HEK293 (cell line): ENCODE data around the gene CAMK2N1.
A peak's percentile ranks its signal among the peaks of the same experiment; 100 is the strongest.

ENCODE experiments used
- HOXA7 ChIP-seq: sonication (generic); formaldehyde crosslinking; IDR thresholded peaks from 2 replicates; pipeline ENCODE4 v1.8.1; 2022; ENCODE audit warnings: missing genetic modification reagents, borderline replicate concordance
- KLF10 ChIP-seq: fragments of 450-650 bp; IDR thresholded peaks from 2 replicates; pipeline ENCODE4 v1.5.1; 2018; ENCODE audit warnings: missing biosample characterization, mild to moderate bottlenecking, missing genetic modification characterization
- MZF1 ChIP-seq: fragments of 450-650 bp; formaldehyde crosslinking; IDR thresholded peaks from 2 replicates; pipeline ENCODE4 v1.5.1; 2017; ENCODE audit warnings: missing biosample characterization, missing genetic modification characterization, borderline replicate concordance
- ZBTB20 ChIP-seq: fragments of 450-650 bp; formaldehyde crosslinking; IDR thresholded peaks from 2 replicates; pipeline ENCODE4 v1.5.1; 2016; ENCODE audit warnings: missing biosample characterization, missing genetic modification characterization
- ZBTB48 ChIP-seq: fragments of 450-650 bp; formaldehyde crosslinking; IDR thresholded peaks from 2 replicates; pipeline ENCODE4 v1.5.1; 2016; ENCODE audit warnings: missing biosample characterization, missing genetic modification characterization
- ZNF10 ChIP-seq: fragments of 450-650 bp; formaldehyde crosslinking; IDR thresholded peaks from 2 replicates; pipeline ENCODE4 v1.5.1; 2017; ENCODE audit warnings: missing biosample characterization, missing genetic modification characterization
- ZNF174 ChIP-seq: fragments of 450-650 bp; formaldehyde crosslinking; IDR thresholded peaks from 2 replicates; pipeline ENCODE4 v1.5.0; 2017; ENCODE audit warnings: missing biosample characterization, mild to moderate bottlenecking, missing genetic modification characterization
- ZNF211 ChIP-seq: fragments of 450-650 bp; formaldehyde crosslinking; IDR thresholded peaks from 2 replicates; pipeline ENCODE4 v1.5.1; 2016; ENCODE audit warnings: low read depth, missing biosample characterization, missing genetic modification characterization
- ZNF302 ChIP-seq: fragments of 450-650 bp; formaldehyde crosslinking; IDR thresholded peaks from 2 replicates; pipeline ENCODE4 v1.5.1; 2016; ENCODE audit warnings: missing biosample characterization, missing genetic modification characterization, low read depth
- ZNF433 ChIP-seq: fragments of 450-650 bp; formaldehyde crosslinking; IDR thresholded peaks from 2 replicates; pipeline ENCODE4 v1.5.1; 2016; ENCODE audit warnings: missing biosample characterization, missing genetic modification characterization, low read depth
- ZNF555 ChIP-seq: fragments of 450-650 bp; formaldehyde crosslinking; conservative IDR thresholded peaks from 2 replicates; pipeline ENCODE4 v1.5.1; 2017; ENCODE audit warnings: missing biosample characterization, mild to moderate bottlenecking, missing genetic modification characterization, inconsistent platforms
- ZNF560 ChIP-seq: fragments of 450-650 bp; formaldehyde crosslinking; IDR thresholded peaks from 2 replicates; pipeline ENCODE4 v1.5.1; 2017; ENCODE audit warnings: missing biosample characterization, missing genetic modification characterization, borderline replicate concordance
- ZNF626 ChIP-seq: fragments of 450-650 bp; sonication (Bioruptor Pico); formaldehyde crosslinking; IDR thresholded peaks from 2 replicates; pipeline ENCODE4 v1.5.1; 2018; ENCODE audit warnings: missing biosample characterization, missing genetic modification characterization, inconsistent platforms
- ZNF785 ChIP-seq: fragments of 450-650 bp; formaldehyde crosslinking; IDR thresholded peaks from 2 replicates; pipeline ENCODE4 v1.5.1; 2016; ENCODE audit warnings: missing biosample characterization, missing genetic modification characterization
- ZNF843 ChIP-seq: fragments of 450-650 bp; formaldehyde crosslinking; IDR thresholded peaks from 2 replicates; pipeline ENCODE4 v1.5.1; 2016; ENCODE audit warnings: missing biosample characterization, missing genetic modification characterization
- ZSCAN30 ChIP-seq: fragments of 450-650 bp; IDR thresholded peaks from 2 replicates; pipeline ENCODE4 v1.5.1; 2018; ENCODE audit warnings: missing biosample characterization, mild to moderate bottlenecking, missing genetic modification characterization, moderate library complexity
- TF ChIP-seq, protein P1 (sequence below): fragments of 450-650 bp; formaldehyde crosslinking; IDR thresholded peaks from 2 replicates; pipeline ENCODE4 v1.5.1; 2016; ENCODE audit warnings: missing biosample characterization, missing genetic modification characterization
- TF ChIP-seq, protein P2 (sequence below): fragments of 450-650 bp; formaldehyde crosslinking; IDR thresholded peaks from 2 replicates; pipeline ENCODE4 v1.5.1; 2016; ENCODE audit warnings: missing biosample characterization, missing genetic modification characterization
- TF ChIP-seq, protein P3 (sequence below): fragments of 450-650 bp; formaldehyde crosslinking; IDR thresholded peaks from 2 replicates; pipeline ENCODE4 v1.5.1; 2016; ENCODE audit warnings: missing biosample characterization, missing genetic modification characterization
- TF ChIP-seq, protein P4 (sequence below): fragments of 450-650 bp; formaldehyde crosslinking; IDR thresholded peaks from 2 replicates; pipeline ENCODE4 v1.5.1; 2017; ENCODE audit warnings: missing biosample characterization, missing genetic modification characterization
- TF ChIP-seq, protein P5 (sequence below): fragments of 450-650 bp; formaldehyde crosslinking; IDR thresholded peaks from 2 replicates; pipeline ENCODE4 v1.5.1; 2016; ENCODE audit warnings: missing biosample characterization, missing genetic modification characterization
- TF ChIP-seq, protein P6 (sequence below): fragments of 450-650 bp; formaldehyde crosslinking; IDR thresholded peaks from 2 replicates; pipeline ENCODE4 v1.5.1; 2017; ENCODE audit warnings: missing biosample characterization, missing genetic modification characterization
- TF ChIP-seq, protein P7 (sequence below): fragments of 450-650 bp; formaldehyde crosslinking; conservative IDR thresholded peaks from 2 replicates; pipeline ENCODE4 v1.5.1; 2016; ENCODE audit warnings: low read depth, missing biosample characterization, missing genetic modification characterization

The CAMK2N1 gene

DNA sequence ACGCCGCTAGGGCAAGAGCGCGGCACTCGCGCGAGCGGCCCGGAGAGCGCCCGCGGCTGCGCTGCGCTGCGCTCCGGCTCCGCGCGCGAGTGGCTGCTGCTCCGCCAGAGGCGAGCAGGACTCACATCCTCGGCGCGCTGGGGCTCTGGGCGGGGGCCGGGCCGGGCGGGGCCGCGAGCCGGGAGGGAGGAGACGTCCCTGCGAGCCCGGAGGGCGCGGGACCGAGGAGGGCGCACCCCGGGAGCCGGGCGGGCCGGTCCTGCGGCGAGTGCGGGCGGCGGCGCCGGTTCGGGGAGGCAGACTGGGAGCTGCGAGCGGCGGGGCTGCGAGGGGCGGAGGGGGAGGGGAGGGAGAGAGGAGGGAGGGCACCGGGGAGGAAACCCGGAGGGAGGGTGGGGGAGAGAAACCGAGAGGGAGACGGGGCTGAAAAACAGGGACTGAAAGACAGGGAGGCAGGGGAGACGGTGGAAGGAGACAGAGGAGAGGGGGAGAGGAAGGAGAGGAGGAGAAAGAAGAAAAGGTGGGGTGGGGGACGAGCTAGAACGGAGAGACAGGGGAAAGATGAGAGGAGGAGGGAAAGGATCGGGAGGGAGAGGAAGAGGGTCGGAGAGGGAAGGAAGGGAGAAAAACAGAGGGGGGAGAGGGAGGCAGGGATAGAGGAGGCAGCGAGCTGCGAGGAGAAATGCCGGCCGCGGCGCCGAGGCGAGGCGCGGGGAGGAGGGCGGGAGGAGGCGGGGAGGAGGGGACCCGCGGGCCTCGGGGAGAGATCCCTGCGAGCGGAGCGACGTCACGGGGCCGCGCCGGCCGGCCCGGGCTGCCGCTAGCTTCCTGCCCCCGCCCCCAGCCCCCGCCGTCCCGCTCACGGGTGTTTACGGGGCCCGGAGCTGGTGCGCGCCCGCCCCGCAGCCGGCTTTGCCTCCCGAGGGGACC is at the start of gene CAMK2N1 (continued):
- TF ChIP-seq, protein P1, sequence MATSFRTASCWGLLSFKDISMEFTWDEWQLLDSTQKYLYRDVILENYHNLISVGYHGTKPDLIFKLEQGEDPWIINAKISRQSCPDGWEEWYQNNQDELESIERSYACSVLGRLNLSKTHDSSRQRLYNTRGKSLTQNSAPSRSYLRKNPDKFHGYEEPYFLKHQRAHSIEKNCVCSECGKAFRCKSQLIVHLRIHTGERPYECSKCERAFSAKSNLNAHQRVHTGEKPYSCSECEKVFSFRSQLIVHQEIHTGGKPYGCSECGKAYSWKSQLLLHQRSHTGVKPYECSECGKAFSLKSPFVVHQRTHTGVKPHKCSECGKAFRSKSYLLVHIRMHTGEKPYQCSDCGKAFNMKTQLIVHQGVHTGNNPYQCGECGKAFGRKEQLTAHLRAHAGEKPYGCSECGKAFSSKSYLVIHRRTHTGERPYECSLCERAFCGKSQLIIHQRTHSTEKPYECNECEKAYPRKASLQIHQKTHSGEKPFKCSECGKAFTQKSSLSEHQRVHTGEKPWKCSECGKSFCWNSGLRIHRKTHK (tag by site-specific recombination): no peak
- TF ChIP-seq, protein P2, sequence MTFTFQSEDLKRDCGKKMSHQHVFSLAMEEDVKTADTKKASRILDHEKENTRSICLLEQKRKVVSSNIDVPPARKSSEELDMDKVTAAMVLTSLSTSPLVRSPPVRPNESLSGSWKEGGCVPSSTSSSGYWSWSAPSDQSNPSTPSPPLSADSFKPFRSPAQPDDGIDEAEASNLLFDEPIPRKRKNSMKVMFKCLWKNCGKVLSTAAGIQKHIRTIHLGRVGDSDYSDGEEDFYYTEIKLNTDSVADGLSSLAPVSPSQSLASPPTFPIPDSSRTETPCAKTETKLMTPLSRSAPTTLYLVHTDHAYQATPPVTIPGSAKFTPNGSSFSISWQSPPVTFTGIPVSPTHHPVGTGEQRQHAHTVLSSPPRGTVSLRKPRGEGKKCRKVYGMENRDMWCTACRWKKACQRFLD (tag by site-specific recombination): no peak
- TF ChIP-seq MZF1 (tag by site-specific recombination) (no peak), ZNF555 (tag by site-specific recombination) (no peak), ZNF560 (tag by site-specific recombination) (no peak), ZNF10 (tag by site-specific recombination) (no peak; the same call in 1 of the 2 replicates), ZNF433 (tag by site-specific recombination) (no peak), ZBTB20 (tag by site-specific recombination) (peak; percentile 70), HOXA7 (CRISPR knock-in tag) (no peak), ZNF302 (tag by site-specific recombination) (peak; percentile 62; the same call in 1 of the 2 replicates), ZNF843 (tag by site-specific recombination) (peak; percentile 74), ZNF211 (tag by site-specific recombination) (no peak), KLF10 (tag by site-specific recombination) (no peak), ZNF785 (tag by site-specific recombination) (no peak), ZBTB48 (tag by site-specific recombination) (peak; percentile 76), ZNF626 (no peak), ZSCAN30 (no peak), ZNF174 (tag by site-specific recombination) (no peak)
- TF ChIP-seq, protein P3, sequence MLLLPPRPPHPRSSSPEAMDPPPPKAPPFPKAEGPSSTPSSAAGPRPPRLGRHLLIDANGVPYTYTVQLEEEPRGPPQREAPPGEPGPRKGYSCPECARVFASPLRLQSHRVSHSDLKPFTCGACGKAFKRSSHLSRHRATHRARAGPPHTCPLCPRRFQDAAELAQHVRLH: no peak
- TF ChIP-seq, protein P4, sequence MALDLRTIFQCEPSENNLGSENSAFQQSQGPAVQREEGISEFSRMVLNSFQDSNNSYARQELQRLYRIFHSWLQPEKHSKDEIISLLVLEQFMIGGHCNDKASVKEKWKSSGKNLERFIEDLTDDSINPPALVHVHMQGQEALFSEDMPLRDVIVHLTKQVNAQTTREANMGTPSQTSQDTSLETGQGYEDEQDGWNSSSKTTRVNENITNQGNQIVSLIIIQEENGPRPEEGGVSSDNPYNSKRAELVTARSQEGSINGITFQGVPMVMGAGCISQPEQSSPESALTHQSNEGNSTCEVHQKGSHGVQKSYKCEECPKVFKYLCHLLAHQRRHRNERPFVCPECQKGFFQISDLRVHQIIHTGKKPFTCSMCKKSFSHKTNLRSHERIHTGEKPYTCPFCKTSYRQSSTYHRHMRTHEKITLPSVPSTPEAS (tag by site-specific recombination): 0 out of 2 replicates have a peak, but pooled peaks have one; percentile 22
- TF ChIP-seq, protein P5, sequence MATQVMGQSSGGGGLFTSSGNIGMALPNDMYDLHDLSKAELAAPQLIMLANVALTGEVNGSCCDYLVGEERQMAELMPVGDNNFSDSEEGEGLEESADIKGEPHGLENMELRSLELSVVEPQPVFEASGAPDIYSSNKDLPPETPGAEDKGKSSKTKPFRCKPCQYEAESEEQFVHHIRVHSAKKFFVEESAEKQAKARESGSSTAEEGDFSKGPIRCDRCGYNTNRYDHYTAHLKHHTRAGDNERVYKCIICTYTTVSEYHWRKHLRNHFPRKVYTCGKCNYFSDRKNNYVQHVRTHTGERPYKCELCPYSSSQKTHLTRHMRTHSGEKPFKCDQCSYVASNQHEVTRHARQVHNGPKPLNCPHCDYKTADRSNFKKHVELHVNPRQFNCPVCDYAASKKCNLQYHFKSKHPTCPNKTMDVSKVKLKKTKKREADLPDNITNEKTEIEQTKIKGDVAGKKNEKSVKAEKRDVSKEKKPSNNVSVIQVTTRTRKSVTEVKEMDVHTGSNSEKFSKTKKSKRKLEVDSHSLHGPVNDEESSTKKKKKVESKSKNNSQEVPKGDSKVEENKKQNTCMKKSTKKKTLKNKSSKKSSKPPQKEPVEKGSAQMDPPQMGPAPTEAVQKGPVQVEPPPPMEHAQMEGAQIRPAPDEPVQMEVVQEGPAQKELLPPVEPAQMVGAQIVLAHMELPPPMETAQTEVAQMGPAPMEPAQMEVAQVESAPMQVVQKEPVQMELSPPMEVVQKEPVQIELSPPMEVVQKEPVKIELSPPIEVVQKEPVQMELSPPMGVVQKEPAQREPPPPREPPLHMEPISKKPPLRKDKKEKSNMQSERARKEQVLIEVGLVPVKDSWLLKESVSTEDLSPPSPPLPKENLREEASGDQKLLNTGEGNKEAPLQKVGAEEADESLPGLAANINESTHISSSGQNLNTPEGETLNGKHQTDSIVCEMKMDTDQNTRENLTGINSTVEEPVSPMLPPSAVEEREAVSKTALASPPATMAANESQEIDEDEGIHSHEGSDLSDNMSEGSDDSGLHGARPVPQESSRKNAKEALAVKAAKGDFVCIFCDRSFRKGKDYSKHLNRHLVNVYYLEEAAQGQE: no peak
- TF ChIP-seq, protein P6, sequence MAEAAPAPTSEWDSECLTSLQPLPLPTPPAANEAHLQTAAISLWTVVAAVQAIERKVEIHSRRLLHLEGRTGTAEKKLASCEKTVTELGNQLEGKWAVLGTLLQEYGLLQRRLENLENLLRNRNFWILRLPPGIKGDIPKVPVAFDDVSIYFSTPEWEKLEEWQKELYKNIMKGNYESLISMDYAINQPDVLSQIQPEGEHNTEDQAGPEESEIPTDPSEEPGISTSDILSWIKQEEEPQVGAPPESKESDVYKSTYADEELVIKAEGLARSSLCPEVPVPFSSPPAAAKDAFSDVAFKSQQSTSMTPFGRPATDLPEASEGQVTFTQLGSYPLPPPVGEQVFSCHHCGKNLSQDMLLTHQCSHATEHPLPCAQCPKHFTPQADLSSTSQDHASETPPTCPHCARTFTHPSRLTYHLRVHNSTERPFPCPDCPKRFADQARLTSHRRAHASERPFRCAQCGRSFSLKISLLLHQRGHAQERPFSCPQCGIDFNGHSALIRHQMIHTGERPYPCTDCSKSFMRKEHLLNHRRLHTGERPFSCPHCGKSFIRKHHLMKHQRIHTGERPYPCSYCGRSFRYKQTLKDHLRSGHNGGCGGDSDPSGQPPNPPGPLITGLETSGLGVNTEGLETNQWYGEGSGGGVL (tag by site-specific recombination): peak; percentile 100
- TF ChIP-seq, protein P7, sequence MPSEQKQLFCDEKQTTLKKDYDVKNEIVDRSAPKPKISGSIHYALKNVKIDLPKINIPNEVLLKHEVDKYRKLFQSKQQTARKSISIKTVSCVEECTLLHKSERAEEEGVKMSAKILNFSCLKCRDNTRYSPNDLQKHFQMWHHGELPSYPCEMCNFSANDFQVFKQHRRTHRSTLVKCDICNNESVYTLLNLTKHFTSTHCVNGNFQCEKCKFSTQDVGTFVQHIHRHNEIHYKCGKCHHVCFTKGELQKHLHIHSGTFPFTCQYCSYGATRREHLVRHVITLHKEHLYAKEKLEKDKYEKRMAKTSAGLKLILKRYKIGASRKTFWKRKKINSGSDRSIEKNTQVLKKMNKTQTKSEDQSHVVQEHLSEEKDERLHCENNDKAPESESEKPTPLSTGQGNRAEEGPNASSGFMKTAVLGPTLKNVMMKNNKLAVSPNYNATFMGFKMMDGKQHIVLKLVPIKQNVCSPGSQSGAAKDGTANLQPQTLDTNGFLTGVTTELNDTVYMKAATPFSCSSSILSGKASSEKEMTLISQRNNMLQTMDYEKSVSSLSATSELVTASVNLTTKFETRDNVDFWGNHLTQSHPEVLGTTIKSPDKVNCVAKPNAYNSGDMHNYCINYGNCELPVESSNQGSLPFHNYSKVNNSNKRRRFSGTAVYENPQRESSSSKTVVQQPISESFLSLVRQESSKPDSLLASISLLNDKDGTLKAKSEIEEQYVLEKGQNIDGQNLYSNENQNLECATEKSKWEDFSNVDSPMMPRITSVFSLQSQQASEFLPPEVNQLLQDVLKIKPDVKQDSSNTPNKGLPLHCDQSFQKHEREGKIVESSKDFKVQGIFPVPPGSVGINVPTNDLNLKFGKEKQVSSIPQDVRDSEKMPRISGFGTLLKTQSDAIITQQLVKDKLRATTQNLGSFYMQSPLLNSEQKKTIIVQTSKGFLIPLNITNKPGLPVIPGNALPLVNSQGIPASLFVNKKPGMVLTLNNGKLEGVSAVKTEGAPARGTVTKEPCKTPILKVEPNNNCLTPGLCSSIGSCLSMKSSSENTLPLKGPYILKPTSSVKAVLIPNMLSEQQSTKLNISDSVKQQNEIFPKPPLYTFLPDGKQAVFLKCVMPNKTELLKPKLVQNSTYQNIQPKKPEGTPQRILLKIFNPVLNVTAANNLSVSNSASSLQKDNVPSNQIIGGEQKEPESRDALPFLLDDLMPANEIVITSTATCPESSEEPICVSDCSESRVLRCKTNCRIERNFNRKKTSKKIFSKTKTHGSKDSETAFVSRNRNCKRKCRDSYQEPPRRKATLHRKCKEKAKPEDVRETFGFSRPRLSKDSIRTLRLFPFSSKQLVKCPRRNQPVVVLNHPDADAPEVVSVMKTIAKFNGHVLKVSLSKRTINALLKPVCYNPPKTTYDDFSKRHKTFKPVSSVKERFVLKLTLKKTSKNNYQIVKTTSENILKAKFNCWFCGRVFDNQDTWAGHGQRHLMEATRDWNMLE (tag by site-specific recombination): no peak
